DOHH2 (cell line): ENCODE data around the gene CNTNAP2.

Experiments
- EZH2phosphoT487 ChIP-seq: fragments of 200-600 bp; sonication (generic); IDR thresholded peaks from 2 replicates; pipeline ENCODE4 v1.6.1; 2017; ENCODE audit warnings: borderline replicate concordance, mild to moderate bottlenecking, antibody characterized with exemption, low read length, moderate library complexity, mixed read lengths
- TF ChIP-seq, protein P1 (sequence below): fragments of 200-600 bp; sonication (generic); IDR thresholded peaks from one replicate; pipeline ENCODE4 v1.5.1; 2014; ENCODE audit warnings: antibody characterized with exemption, mild to moderate bottlenecking, low read depth, low read length; ENCODE audit not compliant: poor library complexity, severe bottlenecking

DNA sequence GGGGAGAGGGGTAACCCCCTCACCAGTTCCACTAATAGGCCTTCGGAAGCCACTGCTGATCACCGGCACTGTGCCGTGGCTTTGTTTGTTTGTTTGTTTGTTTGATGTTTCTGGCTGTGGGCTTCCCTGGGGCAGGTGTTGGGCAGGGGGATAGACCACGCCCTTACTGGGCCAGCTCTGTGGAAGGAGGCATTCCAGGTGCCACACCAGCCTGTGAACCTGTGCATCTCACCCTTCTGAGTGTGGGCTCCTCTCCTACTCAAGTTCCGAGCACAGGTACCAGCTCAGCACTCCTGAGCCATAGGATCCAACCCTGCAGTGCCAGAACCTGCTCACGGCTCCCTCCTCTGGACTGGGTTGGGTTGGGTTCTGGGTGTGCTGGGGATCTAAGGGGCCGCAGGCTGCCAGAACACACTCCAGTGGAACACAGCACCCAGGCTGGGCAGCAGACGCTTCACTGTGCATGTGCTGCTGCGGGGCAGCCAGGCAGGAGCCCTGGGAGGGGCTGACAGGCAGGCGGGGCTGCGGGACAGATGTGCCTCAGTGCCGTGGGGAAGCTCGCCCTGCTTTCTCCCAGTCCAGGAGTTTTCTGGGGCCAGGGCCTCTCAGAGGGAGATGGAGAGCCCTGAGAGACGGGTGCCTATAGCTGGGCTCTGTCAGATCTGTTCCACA lies 1053.9 kb downstream of the CNTNAP2 start:
- TF ChIP-seq, protein P1, sequence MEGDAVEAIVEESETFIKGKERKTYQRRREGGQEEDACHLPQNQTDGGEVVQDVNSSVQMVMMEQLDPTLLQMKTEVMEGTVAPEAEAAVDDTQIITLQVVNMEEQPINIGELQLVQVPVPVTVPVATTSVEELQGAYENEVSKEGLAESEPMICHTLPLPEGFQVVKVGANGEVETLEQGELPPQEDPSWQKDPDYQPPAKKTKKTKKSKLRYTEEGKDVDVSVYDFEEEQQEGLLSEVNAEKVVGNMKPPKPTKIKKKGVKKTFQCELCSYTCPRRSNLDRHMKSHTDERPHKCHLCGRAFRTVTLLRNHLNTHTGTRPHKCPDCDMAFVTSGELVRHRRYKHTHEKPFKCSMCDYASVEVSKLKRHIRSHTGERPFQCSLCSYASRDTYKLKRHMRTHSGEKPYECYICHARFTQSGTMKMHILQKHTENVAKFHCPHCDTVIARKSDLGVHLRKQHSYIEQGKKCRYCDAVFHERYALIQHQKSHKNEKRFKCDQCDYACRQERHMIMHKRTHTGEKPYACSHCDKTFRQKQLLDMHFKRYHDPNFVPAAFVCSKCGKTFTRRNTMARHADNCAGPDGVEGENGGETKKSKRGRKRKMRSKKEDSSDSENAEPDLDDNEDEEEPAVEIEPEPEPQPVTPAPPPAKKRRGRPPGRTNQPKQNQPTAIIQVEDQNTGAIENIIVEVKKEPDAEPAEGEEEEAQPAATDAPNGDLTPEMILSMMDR, result no peak
- TF ChIP-seq EZH2phosphoT487, result no peak
